Activated naive CD8-positive, alpha-beta T cell treated with anti-CD3 and anti-CD28 coated beads, Interleukin-2, amount 50 U/mL, for 24 hours (primary cell): Measurements from ENCODE around the gene NFYA.
A peak's percentile ranks its signal among the peaks of the same experiment; 100 is the strongest.

Source experiments
- ATAC-seq: fragments of 150-1000 bp; cut with Tn5 transposase; one replicate; pipeline ENCODE4 v1.10.0; 2021
- DNase-seq: peaks from one replicate; pipeline ENCODE4 v3.0.0; 2021
- H3K27ac Mint-ChIP-seq: one replicate; pipeline ENCODE4 v1.8.0; 2021; ENCODE audit warnings: mild to moderate bottlenecking, mixed read lengths
- H3K27me3 Mint-ChIP-seq: one replicate; pipeline ENCODE4 v1.8.0; 2021; ENCODE audit warnings: mixed read lengths
- H3K36me3 Mint-ChIP-seq: one replicate; pipeline ENCODE4 v1.8.0; 2021; ENCODE audit warnings: low read depth, mixed read lengths
- H3K4me1 Mint-ChIP-seq: one replicate; pipeline ENCODE4 v1.8.0; 2021; ENCODE audit warnings: mixed read lengths
- H3K4me3 Mint-ChIP-seq: one replicate; pipeline ENCODE4 v1.8.0; 2021; ENCODE audit warnings: mild to moderate bottlenecking, moderate library complexity, mixed read lengths
- H3K9me3 Mint-ChIP-seq: one replicate; pipeline ENCODE4 v1.8.0; 2021; ENCODE audit warnings: mixed read lengths

The NFYA gene

GRCh38 chr6:41073968-41074691, 1.4 kb downstream of the NFYA start:
- Mint-ChIP-seq H3K27me3 (no peaks in the 10 kb centered on the region), H3K4me3 (peak overlapping the region; percentile 93), H3K36me3 (peaks cover 31% of the 10 kb centered on the region), H3K4me1 (peaks cover 68% of the 10 kb centered on the region), H3K27ac (peak overlapping the region; percentile 90), H3K9me3 (no peaks in the 10 kb centered on the region)
- DNase-seq (no peak), ATAC-seq (no peak)

- ATAC-seq (no peak), DNase-seq (no peak)
- H3K4me3 Mint-ChIP-seq = peak overlapping the region; percentile 93
- peaks cover 33% of the 10 kb centered on the region for H3K36me3 Mint-ChIP-seq
- no peaks in the 10 kb centered on the region for H3K9me3 Mint-ChIP-seq
- peaks cover 72% of the 10 kb centered on the region for H3K4me1 Mint-ChIP-seq
- peak overlapping the region; percentile 90 for H3K27ac Mint-ChIP-seq
- H3K27me3 Mint-ChIP-seq = no peaks in the 10 kb centered on the region
Measured at GRCh38 chr6:41074692-41075436, 2.1 kb downstream of the NFYA start.

- H3K9me3 Mint-ChIP-seq = no peaks in the 10 kb centered on the region
- no peaks in the 10 kb centered on the region for H3K27me3 Mint-ChIP-seq
- peak overlapping the region; percentile 69 for H3K27ac Mint-ChIP-seq
- peaks cover 76% of the 10 kb centered on the region for H3K4me1 Mint-ChIP-seq
- H3K36me3 Mint-ChIP-seq = peaks cover 38% of the 10 kb centered on the region
- peak overlapping the region; percentile 93 for H3K4me3 Mint-ChIP-seq
- DNase-seq (no peak), ATAC-seq (no peak)
Measured at GRCh38 chr6:41075651-41076626, 3.2 kb downstream of the NFYA start.

GRCh38 chr6:41077536-41077935, 4.8 kb downstream of the NFYA start:
- no peak for DNase-seq
- ATAC-seq = no peak
- Mint-ChIP-seq H3K9me3 (no peaks in the 10 kb centered on the region), H3K27ac (no peak overlapping the region), H3K36me3 (peaks cover 43% of the 10 kb centered on the region), H3K4me1 (peaks cover 80% of the 10 kb centered on the region), H3K27me3 (no peaks in the 10 kb centered on the region), H3K4me3 (no peak overlapping the region)

GRCh38 chr6:41078101-41078500, 5.3 kb downstream of the NFYA start:
- DNase-seq (no peak), ATAC-seq (no peak)
- Mint-ChIP-seq H3K36me3 (peaks cover 41% of the 10 kb centered on the region), H3K4me3 (no peak overlapping the region), H3K9me3 (no peaks in the 10 kb centered on the region), H3K27me3 (no peaks in the 10 kb centered on the region), H3K27ac (no peak overlapping the region), H3K4me1 (peaks cover 77% of the 10 kb centered on the region)

- H3K27me3 Mint-ChIP-seq = no peaks in the 10 kb centered on the region
- no peak overlapping the region for H3K4me3 Mint-ChIP-seq
- peaks cover 44% of the 10 kb centered on the region for H3K36me3 Mint-ChIP-seq
- peaks cover 72% of the 10 kb centered on the region for H3K4me1 Mint-ChIP-seq
- DNase-seq = no peak
- H3K27ac Mint-ChIP-seq = peak overlapping the region; percentile 2
- no peak for ATAC-seq
- H3K9me3 Mint-ChIP-seq = no peaks in the 10 kb centered on the region
Measured at GRCh38 chr6:41079080-41079479, 6.3 kb downstream of the NFYA start.

GRCh38 chr6:41080621-41081020, 7.8 kb downstream of the NFYA start:
- H3K36me3 Mint-ChIP-seq = peaks cover 51% of the 10 kb centered on the region
- ATAC-seq (no peak), DNase-seq (no peak)
- H3K4me1 Mint-ChIP-seq = peaks cover 57% of the 10 kb centered on the region
- peak overlapping the region; percentile 29 for H3K27ac Mint-ChIP-seq
- peak overlapping the region; percentile 12 for H3K4me3 Mint-ChIP-seq
- H3K27me3 Mint-ChIP-seq = no peaks in the 10 kb centered on the region
- H3K9me3 Mint-ChIP-seq = no peaks in the 10 kb centered on the region

- H3K4me3 Mint-ChIP-seq = no peak overlapping the region
- no peaks in the 10 kb centered on the region for H3K9me3 Mint-ChIP-seq
- H3K36me3 Mint-ChIP-seq = peaks cover 63% of the 10 kb centered on the region
- no peaks in the 10 kb centered on the region for H3K27me3 Mint-ChIP-seq
- ATAC-seq (no peak), DNase-seq (no peak)
- H3K4me1 Mint-ChIP-seq = peaks cover 35% of the 10 kb centered on the region
- H3K27ac Mint-ChIP-seq = no peak overlapping the region
Measured at GRCh38 chr6:41083072-41083471, 10.3 kb downstream of the NFYA start.

GRCh38 chr6:41085182-41085581, 12.4 kb downstream of the NFYA start:
- no peak for ATAC-seq
- Mint-ChIP-seq H3K27ac (no peak overlapping the region), H3K27me3 (no peaks in the 10 kb centered on the region), H3K4me1 (peaks cover 19% of the 10 kb centered on the region), H3K9me3 (no peaks in the 10 kb centered on the region), H3K36me3 (peaks cover 57% of the 10 kb centered on the region), H3K4me3 (no peak overlapping the region)
- no peak for DNase-seq

GRCh38 chr6:41088451-41088850, 15.7 kb downstream of the NFYA start:
- no peak for ATAC-seq
- H3K27me3 Mint-ChIP-seq = no peaks in the 10 kb centered on the region
- no peak for DNase-seq
- H3K9me3 Mint-ChIP-seq = no peaks in the 10 kb centered on the region
- H3K4me3 Mint-ChIP-seq = no peak overlapping the region
- no peaks in the 10 kb centered on the region for H3K4me1 Mint-ChIP-seq
- H3K36me3 Mint-ChIP-seq = peaks cover 57% of the 10 kb centered on the region
- no peak overlapping the region for H3K27ac Mint-ChIP-seq

- H3K9me3 Mint-ChIP-seq = no peaks in the 10 kb centered on the region
- peaks cover 59% of the 10 kb centered on the region for H3K36me3 Mint-ChIP-seq
- H3K4me1 Mint-ChIP-seq = no peaks in the 10 kb centered on the region
- no peak overlapping the region for H3K4me3 Mint-ChIP-seq
- DNase-seq (no peak), ATAC-seq (no peak)
- H3K27me3 Mint-ChIP-seq = no peaks in the 10 kb centered on the region
- H3K27ac Mint-ChIP-seq = no peak overlapping the region
Measured at GRCh38 chr6:41090841-41091761, 18.3 kb downstream of the NFYA start.

GRCh38 chr6:41092421-41093140, 19.8 kb downstream of the NFYA start:
- no peak for DNase-seq
- H3K4me3 Mint-ChIP-seq = no peak overlapping the region
- no peaks in the 10 kb centered on the region for H3K27me3 Mint-ChIP-seq
- no peaks in the 10 kb centered on the region for H3K4me1 Mint-ChIP-seq
- no peaks in the 10 kb centered on the region for H3K9me3 Mint-ChIP-seq
- peaks cover 66% of the 10 kb centered on the region for H3K36me3 Mint-ChIP-seq
- no peak overlapping the region for H3K27ac Mint-ChIP-seq
- no peak for ATAC-seq

- H3K27me3 Mint-ChIP-seq = no peaks in the 10 kb centered on the region
- no peak overlapping the region for H3K4me3 Mint-ChIP-seq
- DNase-seq (no peak), ATAC-seq (no peak)
- H3K4me1 Mint-ChIP-seq = peaks cover 2% of the 10 kb centered on the region
- H3K36me3 Mint-ChIP-seq = peaks cover 71% of the 10 kb centered on the region
- H3K27ac Mint-ChIP-seq = no peak overlapping the region
- no peaks in the 10 kb centered on the region for H3K9me3 Mint-ChIP-seq
Measured at GRCh38 chr6:41093729-41094128, 21.0 kb downstream of the NFYA start.
